HL-60 (cell line): ENCODE data around the gene LRCOL1.

ENCODE experiments used
- CTCF ChIP-seq: IDR thresholded peaks from one replicate; pipeline ENCODE4 v1.5.1; 2011; ENCODE audit warnings: low read length, control low read depth, inconsistent platforms; ENCODE audit not compliant: insufficient read depth
- GABPA ChIP-seq: IDR thresholded peaks from 2 replicates; pipeline ENCODE4 v1.6.1; 2012; ENCODE audit warnings: low read depth
- POLR2AphosphoS5 ChIP-seq: IDR thresholded peaks from 2 replicates; pipeline ENCODE4 v1.6.1; 2012; ENCODE audit warnings: low read depth
- REST ChIP-seq: IDR thresholded peaks from 2 replicates; pipeline ENCODE4 v1.6.1; 2012; ENCODE audit warnings: low read depth; ENCODE audit not compliant: insufficient replicate concordance
- SPI1 ChIP-seq: IDR thresholded peaks from 2 replicates; pipeline ENCODE4 v1.6.1; 2012; ENCODE audit warnings: low read depth, mild to moderate bottlenecking, borderline replicate concordance

- TF ChIP-seq CTCF = no peak
- no peak for TF ChIP-seq POLR2AphosphoS5
- TF ChIP-seq REST = no peak
- TF ChIP-seq SPI1 = no peak
- TF ChIP-seq GABPA = no peak
Measured at GRCh38 chr12:132593938-132594358, 16.4 kb downstream of the LRCOL1 start.
